NCI-H69 (cell line): ENCODE measurements around the gene TAF4.

ENCODE experiments used
- DNase-seq: peaks from one replicate; lab custom pipeline; 2025; lab: John Stamatoyannopoulos, UW

The TAF4 gene

GRCh38 chr20:61929971-61930666, 135.6 kb downstream of the TAF4 start:
- no peak for DNase-seq

GRCh38 chr20:61929561-61929960, 136.1 kb downstream of the TAF4 start:
- DNase-seq = no peak

DNA sequence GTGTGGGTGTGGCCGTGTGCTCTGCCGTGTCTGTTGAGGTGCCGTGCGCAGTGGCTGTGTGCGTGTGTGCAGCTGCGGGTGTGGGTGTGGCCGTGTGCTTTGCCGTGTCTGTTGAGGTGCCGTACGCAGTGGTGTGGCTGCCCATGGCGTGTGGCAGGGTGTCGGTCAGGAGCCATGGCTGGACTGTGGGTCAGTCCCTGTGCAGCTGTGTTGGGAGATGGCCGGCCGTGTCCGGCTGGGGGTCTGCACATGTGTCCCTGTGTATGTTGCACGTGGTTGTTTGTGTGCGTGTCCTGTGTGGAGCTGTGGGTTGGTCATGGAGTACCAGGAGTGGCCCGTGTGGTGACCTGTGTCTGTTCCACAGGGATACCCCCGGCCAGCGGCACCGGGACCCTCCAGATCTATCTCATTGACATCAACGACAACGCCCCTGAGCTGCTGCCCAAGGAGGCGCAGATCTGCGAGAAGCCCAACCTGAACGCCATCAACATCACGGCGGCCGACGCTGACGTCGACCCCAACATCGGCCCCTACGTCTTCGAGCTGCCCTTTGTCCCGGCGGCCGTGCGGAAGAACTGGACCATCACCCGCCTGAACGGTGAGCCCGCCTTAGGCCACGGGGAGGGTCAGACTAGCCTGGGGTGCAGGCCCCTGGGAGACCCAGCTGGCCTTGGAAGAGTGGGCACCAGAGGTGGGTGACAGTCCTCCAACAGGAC, 137.7 kb downstream of the TAF4 start:
- DNase-seq = no peak

DNA sequence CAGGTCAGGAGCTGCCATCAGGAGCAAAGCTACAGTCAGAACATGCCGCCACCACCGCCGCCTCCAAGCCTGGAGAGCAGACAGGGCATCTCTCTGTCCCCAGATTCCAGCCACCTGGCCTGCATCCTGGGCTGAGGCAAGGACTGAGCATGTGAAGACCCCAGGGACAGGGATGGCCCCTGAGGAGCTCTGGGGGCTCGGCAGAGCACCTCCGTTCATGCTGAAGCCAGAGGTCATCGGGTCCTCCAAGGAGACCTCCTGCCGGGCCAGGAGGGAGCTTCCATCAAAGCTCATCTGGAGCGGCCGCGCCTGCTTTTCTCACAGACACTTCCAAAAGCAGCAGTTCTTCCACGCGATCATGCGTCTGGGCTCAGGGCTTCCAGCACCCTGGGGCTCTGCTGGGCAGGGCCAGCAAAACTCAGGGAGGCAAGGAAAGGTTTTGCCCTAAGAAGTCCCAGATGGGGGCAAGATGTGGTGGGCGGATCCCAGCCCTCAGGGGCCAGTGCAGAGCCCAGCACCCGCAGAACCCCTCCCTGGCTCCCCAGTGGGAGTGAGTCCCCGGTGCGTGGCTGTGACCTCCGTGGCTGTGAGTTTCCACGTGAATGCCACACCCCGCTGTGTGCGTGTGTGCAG, 138.4 kb downstream of the TAF4 start:
- no peak for DNase-seq

GRCh38 chr20:61926796-61927192, 138.9 kb downstream of the TAF4 start:
- no peak for DNase-seq

DNA sequence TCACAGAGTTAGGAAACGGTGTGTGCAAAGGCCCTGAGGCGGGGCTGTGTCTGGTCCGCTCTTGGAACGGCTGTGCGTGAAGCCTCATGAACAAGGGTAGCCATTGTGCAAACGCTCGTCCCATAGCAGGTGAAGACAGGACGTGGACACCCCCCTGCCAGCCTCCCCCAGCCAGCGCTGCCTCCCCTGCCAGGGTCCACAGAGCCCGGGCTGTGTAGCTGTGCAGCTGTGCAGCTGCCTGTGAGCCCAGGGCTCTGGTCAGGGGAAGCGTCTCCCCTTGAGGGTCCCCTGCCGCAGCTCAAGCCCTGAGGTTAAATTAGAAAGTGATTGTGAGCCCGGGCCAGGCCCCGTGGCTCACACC, 139.4 kb downstream of the TAF4 start:
- no peak for DNase-seq

- peak; percentile 84 for DNase-seq
Observed at GRCh38 chr20:61925555-61926252, 140.0 kb downstream of the TAF4 start.

GRCh38 chr20:61924858-61925554, 140.7 kb downstream of the TAF4 start:
- no peak for DNase-seq
